Measurements from ENCODE around the gene TOP2A. TPM values are rescaled to one million over a fixed set of nuclear protein-coding genes. Genes with fewer than 3 reads are reported as not detected.

Gene TOP2A
- total RNA-seq, 1 donor from 2014 or later, result 114 TPM

DNA sequence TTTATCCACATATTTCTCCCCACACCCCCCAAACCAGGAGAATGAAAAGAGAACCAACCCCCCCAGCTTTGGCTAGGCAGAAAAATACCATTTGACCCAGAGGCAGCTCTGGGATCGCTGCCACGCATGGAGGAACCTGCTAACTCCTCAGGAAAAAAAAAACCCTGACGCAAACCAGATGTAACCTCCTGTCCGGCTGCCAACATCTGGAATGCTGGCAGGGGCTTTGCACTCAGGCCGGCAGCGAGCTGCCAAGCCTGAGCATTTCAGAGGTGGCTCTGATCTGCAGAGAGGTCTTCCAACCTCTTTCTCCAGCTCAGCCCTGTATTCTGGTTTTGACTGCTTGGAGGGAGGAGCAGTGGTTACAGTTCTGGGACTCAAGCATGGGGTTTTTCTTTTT, 33.7 kb upstream of the TOP2A start:
- H3K27ac Mint-ChIP-seq, result no peak overlapping the region
- TF ChIP-seq, protein P1, sequence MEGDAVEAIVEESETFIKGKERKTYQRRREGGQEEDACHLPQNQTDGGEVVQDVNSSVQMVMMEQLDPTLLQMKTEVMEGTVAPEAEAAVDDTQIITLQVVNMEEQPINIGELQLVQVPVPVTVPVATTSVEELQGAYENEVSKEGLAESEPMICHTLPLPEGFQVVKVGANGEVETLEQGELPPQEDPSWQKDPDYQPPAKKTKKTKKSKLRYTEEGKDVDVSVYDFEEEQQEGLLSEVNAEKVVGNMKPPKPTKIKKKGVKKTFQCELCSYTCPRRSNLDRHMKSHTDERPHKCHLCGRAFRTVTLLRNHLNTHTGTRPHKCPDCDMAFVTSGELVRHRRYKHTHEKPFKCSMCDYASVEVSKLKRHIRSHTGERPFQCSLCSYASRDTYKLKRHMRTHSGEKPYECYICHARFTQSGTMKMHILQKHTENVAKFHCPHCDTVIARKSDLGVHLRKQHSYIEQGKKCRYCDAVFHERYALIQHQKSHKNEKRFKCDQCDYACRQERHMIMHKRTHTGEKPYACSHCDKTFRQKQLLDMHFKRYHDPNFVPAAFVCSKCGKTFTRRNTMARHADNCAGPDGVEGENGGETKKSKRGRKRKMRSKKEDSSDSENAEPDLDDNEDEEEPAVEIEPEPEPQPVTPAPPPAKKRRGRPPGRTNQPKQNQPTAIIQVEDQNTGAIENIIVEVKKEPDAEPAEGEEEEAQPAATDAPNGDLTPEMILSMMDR (IDR thresholded peaks at IDR 0.05; ENCODE audit: unreplicated experiment), result no peak
- no peaks in the 10 kb centered on the region for H3K9me3 Mint-ChIP-seq (ENCODE audit: low read depth)
- H3K36me3 Mint-ChIP-seq (ENCODE audit: insufficient read depth), result peaks cover 3% of the 10 kb centered on the region
- H3K4me3 Mint-ChIP-seq (ENCODE audit: low read depth), result no peak overlapping the region
- peaks cover 6% of the 10 kb centered on the region for H3K27me3 Mint-ChIP-seq
- DNase-seq (ENCODE audit: low spot score, unreplicated experiment), result no peak
- peaks cover 4% of the 10 kb centered on the region for H3K4me1 Mint-ChIP-seq (ENCODE audit: low read depth)

GRCh38 chr17:40450175-40450574, 32.5 kb upstream of the TOP2A start:
- H3K4me1 Mint-ChIP-seq (ENCODE audit: low read depth), result peaks cover 4% of the 10 kb centered on the region
- H3K27me3 Mint-ChIP-seq, result peaks cover 8% of the 10 kb centered on the region
- TF ChIP-seq, protein P1 (IDR thresholded peaks at IDR 0.05; ENCODE audit: unreplicated experiment), result peak; percentile 57
- no peaks in the 10 kb centered on the region for H3K9me3 Mint-ChIP-seq (ENCODE audit: low read depth)
- DNase-seq (ENCODE audit: low spot score, unreplicated experiment), result no peak
- no peaks in the 10 kb centered on the region for H3K36me3 Mint-ChIP-seq (ENCODE audit: insufficient read depth)
- H3K4me3 Mint-ChIP-seq (ENCODE audit: low read depth), result no peak overlapping the region
- no peak overlapping the region for H3K27ac Mint-ChIP-seq

GRCh38 chr17:40448639-40449261, 31.1 kb upstream of the TOP2A start:
- Mint-ChIP-seq H3K36me3 (ENCODE audit: insufficient read depth) (no peaks in the 10 kb centered on the region), H3K27ac (no peak overlapping the region), H3K27me3 (peaks cover 22% of the 10 kb centered on the region), H3K9me3 (ENCODE audit: low read depth) (no peaks in the 10 kb centered on the region), H3K4me1 (ENCODE audit: low read depth) (peaks cover 7% of the 10 kb centered on the region), H3K4me3 (ENCODE audit: low read depth) (no peak overlapping the region)
- TF ChIP-seq, protein P1 (IDR thresholded peaks at IDR 0.05; ENCODE audit: unreplicated experiment), result no peak
- no peak for DNase-seq (ENCODE audit: low spot score, unreplicated experiment)

DNA sequence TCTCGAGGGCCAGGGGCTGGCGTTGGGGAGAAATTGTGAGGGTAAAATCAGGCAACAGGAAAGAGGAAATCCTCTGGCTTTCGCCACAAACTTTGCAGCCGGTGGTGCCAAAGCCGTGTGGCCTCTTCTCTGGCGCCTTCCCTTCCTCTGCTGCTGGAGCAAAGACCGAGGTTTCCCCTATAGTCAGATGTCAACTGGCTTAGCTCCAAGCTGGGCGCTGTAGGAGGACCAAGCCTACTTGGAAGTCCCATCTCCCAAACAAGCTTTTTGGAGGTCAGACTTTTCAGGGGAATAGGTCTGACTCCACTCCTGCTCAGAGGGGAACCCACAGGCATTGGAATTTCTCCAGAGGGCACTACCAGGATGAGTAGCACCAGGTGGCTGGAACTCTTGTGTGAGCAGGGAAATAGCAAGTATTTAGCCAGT, 30.5 kb upstream of the TOP2A start:
- Mint-ChIP-seq H3K4me1 (ENCODE audit: low read depth) (peaks cover 7% of the 10 kb centered on the region), H3K36me3 (ENCODE audit: insufficient read depth) (no peaks in the 10 kb centered on the region), H3K4me3 (ENCODE audit: low read depth) (no peak overlapping the region), H3K27me3 (peaks cover 22% of the 10 kb centered on the region), H3K27ac (no peak overlapping the region), H3K9me3 (ENCODE audit: low read depth) (no peaks in the 10 kb centered on the region)
- DNase-seq (ENCODE audit: low spot score, unreplicated experiment), result no peak
- TF ChIP-seq, protein P1 (IDR thresholded peaks at IDR 0.05; ENCODE audit: unreplicated experiment), result no peak

DNA sequence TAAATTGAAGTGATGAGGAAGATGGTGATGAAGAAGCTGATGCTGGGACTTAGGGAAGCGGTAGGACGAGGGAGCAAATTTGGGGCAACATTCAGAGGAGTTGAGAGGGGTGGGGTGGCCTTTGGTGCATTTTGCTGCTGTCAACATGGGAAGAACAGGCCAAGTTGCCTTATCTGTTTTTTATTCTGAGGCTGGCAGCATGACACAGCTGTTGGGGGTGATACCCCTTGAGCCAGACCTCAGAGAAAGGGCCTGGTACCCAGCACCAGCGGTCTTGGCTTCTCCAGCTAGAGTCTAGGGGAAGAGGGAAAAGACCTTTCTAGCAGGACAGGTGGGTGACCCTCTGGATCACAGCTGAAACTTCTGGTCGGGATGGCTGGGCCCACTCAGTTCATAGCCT, 30.1 kb upstream of the TOP2A start:
- Mint-ChIP-seq H3K4me3 (ENCODE audit: low read depth) (no peak overlapping the region), H3K27me3 (peaks cover 22% of the 10 kb centered on the region), H3K4me1 (ENCODE audit: low read depth) (peaks cover 7% of the 10 kb centered on the region), H3K36me3 (ENCODE audit: insufficient read depth) (no peaks in the 10 kb centered on the region), H3K27ac (no peak overlapping the region), H3K9me3 (ENCODE audit: low read depth) (no peaks in the 10 kb centered on the region)
- TF ChIP-seq, protein P1 (IDR thresholded peaks at IDR 0.05; ENCODE audit: unreplicated experiment), result no peak
- no peak for DNase-seq (ENCODE audit: low spot score, unreplicated experiment)

All from progenitor cell of endocrine pancreas (in vitro differentiated cells).